NCI-H82 treated with DMSO at 0.1 percent for 48 hours (cell line): Measurements from ENCODE around the gene ITFG1.
"Not testable (repeated sequence)": the region's sequence is repeated elsewhere in the genome, so short reads cannot be mapped to it uniquely, and the experiment has no call there.

ENCODE experiments used
- DNase-seq: peaks from one replicate; lab custom pipeline; 2025; ENCODE audit not compliant: unreplicated experiment; lab: John Stamatoyannopoulos, UW

The ITFG1 gene

DNA sequence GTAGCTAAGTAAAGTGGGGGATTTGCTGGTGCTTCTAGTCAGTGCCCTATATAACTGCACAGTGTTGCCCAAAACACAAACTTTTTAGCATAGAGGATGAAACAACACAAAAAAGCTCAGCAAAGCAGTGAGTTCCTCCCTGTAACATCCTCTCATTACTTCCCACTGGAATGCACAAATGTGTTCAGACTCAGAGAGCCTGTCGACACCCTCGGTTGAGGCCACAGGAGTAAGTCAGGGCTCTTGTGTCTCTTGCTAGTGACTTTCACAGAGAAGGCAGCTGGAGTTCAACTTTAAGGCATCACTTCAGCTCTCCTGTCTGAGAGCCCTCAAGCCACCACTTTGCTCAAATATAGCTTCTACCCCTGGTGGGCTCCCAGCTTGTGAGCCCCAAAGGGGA lies 209.9 kb downstream of the ITFG1 start:
- no peak for DNase-seq

DNA sequence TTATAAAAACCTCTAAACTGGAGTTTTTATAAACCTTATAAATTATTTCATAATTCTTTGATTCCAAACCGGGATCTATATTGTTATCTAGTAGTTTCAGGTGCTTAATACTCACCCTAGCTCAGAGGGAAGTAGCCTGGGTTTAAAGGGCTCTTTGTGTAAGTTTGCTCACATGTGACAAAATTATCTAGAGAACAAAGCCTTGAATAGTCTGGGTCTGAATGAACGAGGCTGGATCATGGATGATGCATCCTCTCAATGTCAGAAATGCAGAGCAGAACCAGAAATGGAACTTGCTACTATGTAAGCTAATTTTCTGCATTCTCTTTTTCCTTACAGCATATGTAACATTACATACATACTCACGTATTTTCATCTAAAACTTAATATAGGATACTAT lies 213.2 kb downstream of the ITFG1 start:
- no peak for DNase-seq

DNA sequence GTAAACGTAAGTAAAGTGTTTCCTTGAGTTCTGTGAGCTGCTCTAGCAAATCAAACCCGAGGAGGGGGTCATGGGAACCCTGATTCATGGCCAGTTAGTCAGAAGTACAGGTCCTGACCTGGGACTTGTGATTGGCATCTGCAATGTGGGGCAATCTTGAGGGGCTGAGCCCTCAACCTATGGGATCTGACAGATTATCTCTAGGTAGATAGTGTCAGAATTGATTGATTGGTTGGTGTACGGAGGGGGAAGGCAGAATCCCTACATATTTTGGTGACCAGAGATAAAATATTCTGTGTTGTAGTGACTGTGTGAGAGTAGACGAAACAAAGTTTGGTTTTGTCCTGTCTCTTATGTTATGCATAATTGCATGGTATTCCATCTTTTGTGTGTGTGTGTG lies 216.7 kb downstream of the ITFG1 start:
- no peak for DNase-seq

DNA sequence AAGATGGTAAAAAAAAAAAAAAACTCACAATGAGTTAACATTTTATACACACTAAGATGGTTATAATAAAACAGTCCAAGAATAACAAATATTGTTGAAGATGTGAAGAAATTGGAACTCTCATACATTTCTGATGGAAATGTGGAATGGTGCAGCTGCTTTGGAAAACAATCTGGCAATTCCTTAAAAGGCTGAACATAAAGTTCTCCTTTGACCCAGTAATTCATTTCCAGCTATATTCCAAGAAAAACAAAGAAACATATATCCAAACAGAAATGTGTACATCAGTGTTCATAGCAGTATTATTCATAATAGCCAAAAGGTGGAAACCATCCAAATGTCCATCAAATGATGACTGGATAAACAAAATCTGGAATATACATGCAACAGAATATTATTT lies 219.8 kb downstream of the ITFG1 start:
- no peak for DNase-seq

DNA sequence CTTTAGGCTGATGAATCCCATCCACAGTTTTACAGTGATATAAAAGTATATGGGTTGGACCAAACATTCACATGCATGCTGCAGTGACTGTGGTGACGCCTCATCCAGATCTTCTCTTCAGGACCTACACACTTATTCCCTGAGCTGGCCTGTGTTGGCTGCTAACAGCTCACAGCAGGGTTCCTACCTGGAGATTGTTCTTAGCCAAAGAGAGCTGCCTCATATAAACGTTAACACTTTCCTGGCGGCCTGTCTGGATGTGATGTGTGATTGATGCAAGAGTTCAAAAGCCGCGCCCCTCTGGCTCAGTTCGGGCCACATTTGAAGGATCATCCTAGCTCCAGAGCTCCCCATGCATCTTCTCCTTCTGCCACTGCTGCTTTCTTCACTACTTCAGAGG lies 224.1 kb downstream of the ITFG1 start:
- DNase-seq: no peak

DNA sequence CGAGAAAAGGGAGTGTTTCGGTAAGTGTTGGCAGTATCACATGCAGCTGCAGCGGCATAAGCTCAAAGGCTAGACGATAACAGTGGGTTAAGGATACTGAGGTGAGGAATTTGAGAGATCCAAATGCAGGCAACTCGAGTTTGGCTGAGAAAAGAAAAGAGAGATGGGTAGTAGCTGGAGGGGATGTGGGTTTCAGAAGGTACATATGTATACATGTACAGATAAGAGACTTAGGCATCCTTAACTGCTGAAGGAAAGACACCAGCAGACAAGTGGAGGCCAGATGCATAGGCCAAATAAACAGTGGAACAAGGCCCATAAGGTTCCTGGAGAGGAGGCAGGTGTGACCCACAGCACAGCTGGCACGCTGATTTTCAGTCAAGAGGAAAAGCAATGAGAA lies 230.6 kb downstream of the ITFG1 start:
- no peak for DNase-seq

DNA sequence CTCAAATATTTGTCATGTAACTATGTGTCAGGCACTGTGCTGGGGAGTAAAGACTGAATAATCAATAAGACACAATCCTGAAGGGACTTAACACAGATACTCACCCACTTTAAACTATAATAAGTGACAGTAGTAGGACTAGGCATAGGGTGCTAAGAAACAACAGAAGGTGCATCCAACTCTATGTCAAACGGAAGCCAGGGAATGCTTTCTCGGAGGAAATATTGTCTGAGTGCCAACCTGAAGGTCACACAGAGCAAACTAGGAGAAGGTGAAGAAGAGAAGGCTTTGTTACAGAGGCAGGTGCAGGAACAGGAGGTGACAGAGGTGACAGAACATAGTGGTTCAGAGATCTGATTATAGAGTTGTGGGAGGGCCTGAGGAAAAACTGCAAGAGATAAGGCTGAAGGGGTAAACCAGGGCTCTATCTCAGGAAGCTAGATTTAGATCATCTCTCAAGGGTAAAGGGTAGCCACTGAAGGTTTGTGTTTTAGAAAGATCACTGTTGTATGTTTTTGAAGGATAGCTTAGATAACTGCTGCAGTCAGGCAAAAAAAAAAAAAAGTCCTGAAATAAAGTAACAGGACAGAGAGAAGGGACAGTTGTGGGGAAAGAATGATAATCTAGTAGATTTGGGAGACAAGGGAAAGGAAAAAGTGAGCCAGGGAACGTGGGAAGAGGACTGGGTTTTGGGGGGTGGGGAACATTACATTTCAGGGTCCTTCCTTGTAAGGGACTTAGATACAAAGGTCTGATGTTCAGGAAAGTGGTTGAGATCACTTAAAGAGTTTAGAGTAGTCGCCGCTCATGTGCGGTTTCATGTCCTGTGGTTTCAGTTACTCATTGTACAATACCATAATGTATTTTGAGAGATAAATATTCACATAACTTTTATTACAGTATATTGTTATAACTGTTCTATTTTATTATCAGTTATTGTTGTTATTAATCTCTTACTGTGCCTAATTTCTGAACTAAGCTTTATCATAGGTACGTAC lies 231.5 kb downstream of the ITFG1 start:
- no peak for DNase-seq

DNA sequence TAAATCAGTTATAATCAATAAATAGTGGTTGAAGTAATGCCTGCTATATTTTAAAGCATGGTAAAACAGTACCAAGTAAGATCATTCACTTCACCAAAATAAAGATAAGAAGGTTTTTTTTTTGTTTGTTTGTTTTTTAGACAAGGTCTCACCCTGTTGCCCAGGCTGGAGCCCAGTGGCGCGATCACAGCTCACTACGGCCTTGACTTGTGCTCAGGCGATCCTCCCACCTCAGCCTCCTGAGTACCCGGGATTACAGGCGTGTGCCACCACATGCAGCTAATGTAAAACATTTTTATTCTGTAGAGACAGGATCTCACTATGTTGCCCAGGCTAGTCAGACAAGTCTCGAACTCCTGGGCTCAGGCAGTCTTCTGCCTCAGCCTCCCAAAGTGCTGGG lies 232.6 kb downstream of the ITFG1 start:
- no peak for DNase-seq

DNA sequence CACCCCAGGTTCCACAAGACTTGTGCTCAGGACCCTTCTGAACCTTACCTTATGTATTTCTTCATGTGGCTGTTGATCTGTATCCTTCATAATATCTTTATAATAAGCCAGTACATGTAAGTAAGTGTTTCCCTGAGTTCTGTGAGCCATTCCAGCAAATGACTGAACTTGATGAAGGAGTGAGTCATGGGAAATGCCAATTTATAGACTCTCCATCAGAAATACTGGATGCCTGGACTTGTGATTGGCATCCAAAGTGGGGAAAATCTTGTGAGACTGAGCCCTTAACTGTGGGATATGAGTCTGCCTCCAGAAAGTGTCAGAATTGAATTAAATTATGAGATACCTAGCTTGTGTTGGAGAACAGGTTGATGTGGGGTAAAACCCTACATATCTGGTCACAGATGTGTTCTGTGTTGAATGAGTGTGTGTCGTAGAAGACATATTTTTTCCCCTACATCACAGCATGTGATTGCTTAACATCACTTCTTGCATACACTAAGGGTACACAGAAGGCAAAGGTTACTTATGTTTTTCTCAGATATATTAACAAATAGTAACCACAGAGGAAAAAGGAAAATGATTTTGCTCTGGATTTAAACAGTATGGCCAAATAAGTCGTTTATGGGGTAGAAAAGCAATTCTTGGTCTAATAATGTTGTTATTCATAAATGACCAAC lies 247.0 kb downstream of the ITFG1 start:
- DNase-seq: no peak

DNA sequence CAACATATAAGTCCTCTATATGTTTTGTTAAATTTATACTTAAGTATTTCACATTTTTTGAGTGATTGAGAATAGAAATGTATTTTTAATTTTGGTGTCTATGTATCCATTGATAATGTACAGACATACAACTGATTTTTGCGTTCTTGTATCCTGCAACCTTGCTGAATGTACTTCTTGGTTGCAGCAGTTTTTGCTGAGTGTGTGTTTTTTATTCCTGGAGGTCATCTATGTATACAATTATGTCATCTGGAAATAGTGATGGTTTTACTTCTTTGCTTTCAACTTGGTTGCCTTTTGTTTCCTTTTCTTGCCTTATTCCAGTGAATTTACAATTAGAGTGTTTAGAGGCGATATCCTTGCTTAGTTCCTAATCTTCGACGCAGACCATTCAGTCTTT lies 249.6 kb downstream of the ITFG1 start:
- DNase-seq: no peak

DNA sequence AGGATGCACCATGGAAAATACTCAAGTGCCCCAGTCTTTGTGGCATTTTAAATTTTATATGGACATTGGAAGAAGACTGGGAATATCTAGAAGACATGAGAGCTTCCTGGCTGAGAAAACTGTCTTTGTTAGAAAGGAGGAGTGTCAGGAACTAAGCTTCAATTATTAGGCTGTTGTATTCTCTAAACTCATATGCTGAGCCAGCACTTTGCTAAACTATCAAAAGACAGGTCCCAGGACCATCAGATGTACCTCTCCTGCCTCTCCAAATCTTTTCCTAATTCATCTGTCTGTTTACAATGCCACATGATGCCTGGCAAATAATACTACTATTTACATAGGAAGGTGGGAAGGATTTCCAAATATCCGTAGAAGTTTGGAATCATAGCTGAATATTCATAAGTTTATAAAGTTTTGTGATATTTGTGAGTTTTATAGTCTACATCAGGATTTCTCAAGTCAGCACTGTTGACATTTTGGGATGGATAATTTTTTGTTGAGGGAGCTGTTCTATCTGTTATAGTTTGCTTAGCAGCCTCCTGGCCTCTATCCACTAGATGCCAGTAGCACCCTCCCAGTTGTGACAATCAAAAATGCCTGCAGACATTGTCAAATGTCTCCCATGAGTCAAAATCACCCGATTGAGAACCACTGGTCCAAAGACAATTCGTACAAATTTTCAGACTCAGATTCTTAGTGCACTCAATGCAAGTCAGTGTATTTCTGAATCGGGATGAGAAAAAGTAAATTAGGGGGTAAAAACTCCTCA lies 255.9 kb downstream of the ITFG1 start:
- DNase-seq: no peak

DNA sequence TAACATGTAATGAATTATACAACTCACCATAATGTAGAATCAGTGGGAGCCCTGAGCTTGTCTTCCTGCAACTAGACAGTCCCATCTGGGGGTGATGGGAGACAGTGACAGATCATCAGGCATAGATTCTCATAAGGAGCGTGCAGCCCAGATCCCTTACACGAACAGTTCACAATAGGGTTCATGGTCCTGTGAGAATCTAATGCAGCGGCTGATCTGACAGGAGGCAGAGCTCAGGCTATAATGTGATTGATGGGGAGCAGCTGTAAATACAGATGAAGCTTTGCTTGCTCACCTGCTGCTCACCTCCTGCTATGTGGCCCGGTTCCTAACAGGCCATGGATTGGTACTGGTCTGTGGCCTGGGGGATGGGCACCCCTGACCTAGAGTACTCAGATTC lies 257.4 kb downstream of the ITFG1 start:
- not testable (repeated sequence) for DNase-seq

DNA sequence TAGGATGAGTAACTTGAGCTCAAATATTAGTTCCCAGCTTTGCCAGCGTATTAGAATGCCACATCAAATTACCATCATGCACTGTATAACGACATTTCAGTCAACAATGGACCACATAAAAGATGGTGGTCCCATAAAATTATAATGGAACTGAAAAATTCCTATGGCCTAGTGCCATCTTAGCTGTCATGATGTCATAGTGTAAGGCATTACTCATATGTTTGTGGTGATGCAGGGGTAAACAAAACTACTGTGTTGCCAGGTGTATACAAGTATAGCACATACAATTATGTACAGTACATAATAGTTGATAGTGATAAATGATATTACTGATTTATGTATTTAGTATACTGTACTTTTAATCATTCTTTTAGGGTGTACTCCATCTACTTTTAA lies 262.7 kb downstream of the ITFG1 start:
- no peak for DNase-seq

DNA sequence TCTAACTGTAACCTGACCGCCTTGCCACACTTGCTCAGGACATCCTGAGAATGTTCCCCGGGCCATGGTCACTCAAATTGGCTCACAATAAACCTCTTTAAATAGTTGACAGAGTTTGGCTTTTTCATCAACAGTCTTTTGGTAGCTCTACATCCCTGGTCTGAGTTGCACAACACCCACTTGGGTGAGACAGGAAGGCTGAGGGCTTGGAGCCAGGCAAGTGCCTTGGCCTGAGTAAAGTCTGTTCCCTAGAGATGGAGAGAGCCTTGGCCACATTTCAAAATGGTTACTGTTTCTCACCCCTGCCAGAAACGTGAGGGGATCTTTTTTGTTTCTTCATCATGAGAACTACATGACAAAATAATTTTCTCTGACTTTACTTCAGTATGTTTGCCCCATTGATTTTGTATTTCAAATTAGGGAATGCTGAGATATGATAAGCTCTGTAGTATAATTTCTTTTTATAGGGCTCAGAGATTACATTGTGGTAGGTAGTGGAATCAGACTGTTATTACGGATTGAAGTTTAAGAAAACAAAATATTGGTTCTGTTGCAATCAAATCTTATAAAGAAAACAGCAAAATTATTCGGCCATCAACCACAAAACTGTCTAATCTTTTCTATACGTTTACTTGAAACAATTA lies 263.2 kb downstream of the ITFG1 start:
- no peak for DNase-seq

DNA sequence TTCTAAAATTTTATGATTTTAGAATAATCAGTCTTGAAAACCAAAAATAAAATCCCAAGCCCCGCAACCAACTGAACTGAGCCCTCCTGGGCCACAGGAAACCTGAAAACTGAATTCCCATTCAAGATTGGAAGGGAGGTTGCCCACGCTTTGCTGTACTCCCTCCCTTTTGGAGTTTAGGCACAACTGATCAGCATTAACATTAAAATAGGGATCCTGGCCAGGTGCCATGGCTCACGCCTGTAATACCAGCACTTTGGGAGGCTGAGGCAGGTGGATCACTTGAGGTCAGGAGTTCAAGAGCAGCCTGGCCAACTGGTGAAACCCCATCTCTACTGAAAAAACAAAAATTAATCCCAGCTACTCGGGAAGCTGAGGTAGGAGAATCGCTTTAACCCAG lies 264.4 kb downstream of the ITFG1 start:
- DNase-seq: no peak

DNA sequence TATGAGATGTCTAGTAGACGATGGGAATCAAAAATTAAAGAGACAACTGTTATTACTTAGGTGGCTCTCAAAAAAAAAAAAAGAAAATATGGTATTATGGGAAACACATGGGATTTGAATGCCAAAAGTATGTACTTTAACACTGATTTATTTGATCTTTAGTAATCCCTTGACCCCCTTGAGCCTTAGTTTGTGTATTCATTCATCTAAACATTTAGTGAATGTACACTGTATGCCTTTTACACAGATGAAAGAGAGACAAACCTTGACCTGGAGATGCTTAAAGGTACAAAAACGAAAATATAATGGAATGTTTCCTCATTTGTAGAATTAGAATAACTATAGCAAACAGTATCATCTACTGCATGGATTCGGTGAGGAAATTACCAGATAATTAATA lies 278.5 kb downstream of the ITFG1 start:
- DNase-seq: no peak

DNA sequence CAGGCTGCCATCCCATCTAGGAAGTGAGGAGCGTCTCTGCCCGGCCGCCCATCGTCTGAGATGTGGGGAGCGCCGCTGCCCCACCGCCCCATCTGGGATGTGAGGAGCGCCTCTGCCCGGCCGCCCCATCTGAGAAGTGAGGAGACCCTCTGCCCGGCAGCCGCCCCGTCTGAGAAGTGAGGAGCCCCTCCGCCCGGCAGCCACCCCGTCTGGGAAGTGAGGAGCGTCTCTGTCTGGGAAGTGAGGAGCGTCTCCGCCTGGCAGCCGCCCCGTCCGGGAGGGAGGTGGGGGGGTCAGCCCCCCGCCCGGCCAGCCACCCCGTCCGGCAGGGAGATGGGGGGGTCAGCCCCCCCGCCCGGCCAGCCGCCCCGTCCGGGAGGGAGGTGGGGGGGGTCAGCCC lies 279.8 kb downstream of the ITFG1 start:
- DNase-seq: not testable (repeated sequence)

DNA sequence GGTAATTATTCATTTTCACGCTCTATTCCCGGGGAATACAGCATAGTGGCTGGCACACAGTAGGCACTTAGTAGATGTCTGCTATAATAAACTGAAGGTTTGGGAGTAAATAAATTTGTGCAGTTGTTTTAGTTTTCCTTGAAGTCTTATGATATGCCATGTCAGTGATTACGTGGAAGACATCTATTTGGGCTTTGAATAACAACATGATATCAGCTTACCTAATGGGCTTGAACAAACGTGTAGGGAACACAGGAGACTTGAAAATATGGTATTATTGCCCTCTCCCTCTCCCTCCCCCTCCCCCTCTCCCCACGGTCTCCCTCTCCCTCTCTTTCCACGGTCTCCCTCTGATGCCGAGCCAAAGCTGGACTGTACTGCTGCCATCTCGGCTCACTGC lies 280.8 kb downstream of the ITFG1 start:
- DNase-seq: no peak

DNA sequence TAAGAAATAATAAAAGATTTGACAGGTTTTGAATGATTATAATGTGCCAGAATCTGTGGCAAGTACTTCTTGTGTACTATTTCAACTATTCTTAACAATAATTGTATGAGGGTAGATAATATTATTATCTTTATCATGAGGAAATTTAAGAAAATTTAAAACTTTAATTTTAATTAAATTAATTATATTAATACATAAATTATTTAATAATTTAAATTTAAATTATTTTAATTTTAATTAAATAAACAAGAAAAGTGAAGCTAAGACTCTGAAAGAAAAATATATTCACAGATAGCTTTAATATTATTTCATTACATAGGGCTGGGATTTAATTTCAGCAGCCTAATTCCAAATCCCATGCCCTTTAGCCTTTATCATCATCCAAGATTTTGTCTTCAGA lies 285.7 kb downstream of the ITFG1 start:
- DNase-seq: no peak

DNA sequence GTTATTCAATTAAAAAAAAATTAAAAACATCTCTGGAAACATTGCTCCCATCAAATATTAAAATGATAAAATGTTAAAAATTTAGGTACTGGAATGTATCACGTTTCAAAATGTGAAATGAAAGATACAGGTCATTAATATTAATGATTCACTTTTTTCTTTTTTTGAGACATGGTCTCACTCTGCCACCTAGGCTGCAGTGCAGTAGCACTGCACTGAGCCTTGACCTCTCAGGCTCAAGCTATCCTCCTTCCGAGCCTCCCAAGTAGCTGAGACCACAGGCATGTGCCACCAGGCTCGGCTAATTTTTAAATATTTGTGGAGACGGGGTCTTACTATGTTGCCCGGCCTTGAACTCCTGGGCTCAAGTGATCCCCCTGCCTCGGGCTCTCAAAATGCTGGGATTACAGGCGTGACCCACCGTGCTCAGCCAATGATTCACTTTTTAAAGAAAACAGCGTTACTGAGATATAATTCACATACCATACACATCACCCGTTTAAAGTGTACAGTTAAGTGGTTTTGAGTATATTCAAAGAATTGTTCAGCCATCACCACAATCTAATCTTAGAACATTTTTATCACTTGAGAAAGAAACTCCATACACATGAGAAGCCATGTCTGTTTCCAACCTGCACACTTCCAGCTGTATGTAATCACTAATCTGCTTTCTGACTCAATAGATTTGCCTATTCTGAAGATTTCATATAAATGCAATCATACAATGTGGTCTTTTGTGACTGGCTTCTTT lies 298.0 kb downstream of the ITFG1 start:
- DNase-seq: no peak
